HepG2 (cell line): ENCODE data around the gene GJC2. TPM values are rescaled to one million over a fixed set of nuclear protein-coding genes. Genes with fewer than 3 reads are reported as not detected.
A peak's percentile ranks its signal among the peaks of the same experiment; 100 is the strongest.

Experiments used
- AKAP8 ChIP-seq: sonication (generic); formaldehyde crosslinking; IDR thresholded peaks from 2 replicates; pipeline ENCODE4 v1.5.1; 2020; ENCODE audit warnings: mild to moderate bottlenecking, missing genetic modification reagents
- CBX1 ChIP-seq: IDR thresholded peaks from one replicate; pipeline ENCODE4 v1.6.1; 2016; ENCODE audit warnings: antibody characterized with exemption, low read depth
- EHMT2 ChIP-seq: fragments of 200-600 bp; sonication (generic); IDR thresholded peaks from 2 replicates; pipeline ENCODE4 v1.7.0; 2017; ENCODE audit warnings: antibody characterized with exemption, low read depth, low read length, borderline replicate concordance
- MAZ ChIP-seq, 2 experiments: sonication (generic) in 1 of 2; formaldehyde crosslinking in 1 of 2; IDR thresholded peaks; 2 replicates each; pipeline versions ENCODE4 v1.5.0 to v1.6.1; 2012 to 2020; ENCODE audit warnings: low read depth in 2 of 2, mild to moderate bottlenecking in 2 of 2, borderline replicate concordance in 1 of 2, improper control_type of control experiment in 1 of 2, low read length in 1 of 2, missing genetic modification reagents in 1 of 2, moderate library complexity in 1 of 2
- MEIS2 ChIP-seq: sonication (generic); formaldehyde crosslinking; IDR thresholded peaks from 2 replicates; pipeline ENCODE4 v1.9.0; 2021; ENCODE audit warnings: mild to moderate bottlenecking, missing genetic modification reagents
- PAX8 ChIP-seq: sonication (generic); formaldehyde crosslinking; IDR thresholded peaks from 2 replicates; pipeline ENCODE4 v1.8.0; 2022; ENCODE audit warnings: mild to moderate bottlenecking, missing genetic modification reagents, borderline replicate concordance
- PLRG1 ChIP-seq: fragments of 450-650 bp; conservative IDR thresholded peaks from 2 replicates; pipeline ENCODE4 v1.6.1; 2016
- RARA ChIP-seq: IDR thresholded peaks from 2 replicates; pipeline ENCODE4 v1.6.1; 2016; ENCODE audit warnings: missing genetic modification reagents, missing compliant biosample characterization
- TMF1 ChIP-seq: sonication (generic); formaldehyde crosslinking; IDR thresholded peaks from 2 replicates; pipeline ENCODE4 v1.8.1; 2022; ENCODE audit warnings: low read depth, missing genetic modification reagents
- YEATS2 ChIP-seq: sonication (generic); formaldehyde crosslinking; IDR thresholded peaks from 2 replicates; pipeline ENCODE4 v1.4.0; 2020; ENCODE audit warnings: missing genetic modification reagents, borderline replicate concordance
- ZBTB8A ChIP-seq: sonication (generic); formaldehyde crosslinking; IDR thresholded peaks from 2 replicates; pipeline ENCODE4 v1.4.0; 2020; ENCODE audit warnings: mild to moderate bottlenecking, low read depth, missing genetic modification reagents, borderline replicate concordance
- ZFP41 ChIP-seq: sonication (generic); formaldehyde crosslinking; IDR thresholded peaks from 2 replicates; pipeline ENCODE4 v1.4.0; 2020; ENCODE audit warnings: mild to moderate bottlenecking, missing genetic modification reagents, borderline replicate concordance
- ZNF354B ChIP-seq: sonication (generic); formaldehyde crosslinking; IDR thresholded peaks from 2 replicates; pipeline ENCODE4 v1.8.0; 2022; ENCODE audit warnings: mild to moderate bottlenecking, missing genetic modification reagents
- ZNF569 ChIP-seq: sonication (generic); formaldehyde crosslinking; IDR thresholded peaks from 2 replicates; pipeline ENCODE4 v1.5.0; 2020; ENCODE audit warnings: mild to moderate bottlenecking, missing genetic modification reagents, moderate library complexity, borderline replicate concordance
- ZNF83 ChIP-seq: sonication (generic); formaldehyde crosslinking; IDR thresholded peaks from 2 replicates; pipeline ENCODE4 v1.4.0; 2020; ENCODE audit warnings: missing genetic modification reagents, mild to moderate bottlenecking, borderline replicate concordance
- polyA plus RNA-seq, 8 experiments: library from polyadenylated mRNA; depleted of rRNA in 3 of 8; stranded (reverse) in 7 of 8; unstranded in 1 of 8; fragments of >200 nt; fragmentation: Illumina TruSeq in 4 of 8; extraction: Trizol in 4 of 8; gene quantifications; 2 replicates each; pipeline versions ENCODE4 v1.2.1 to v1.2.3, GENCODE V29; 2011 to 2016; ENCODE audit warnings: low read depth in 4 of 8, missing spikeins in 1 of 8, mixed read lengths in 1 of 8; ENCODE audit not compliant: insufficient read depth in 1 of 8
- total RNA-seq, 5 experiments: library from RNA; depleted of rRNA; stranded (reverse); fragments of >200 nt; fragmentation: Illumina TruSeq; extraction: Trizol; gene quantifications; 2 replicates each; pipeline ENCODE4 v1.2.3, GENCODE V29; 2016; ENCODE audit warnings: low read depth in 1 of 5
- TF ChIP-seq, protein P1 (sequence below): sonication (generic); formaldehyde crosslinking; IDR thresholded peaks from 2 replicates; pipeline ENCODE4 v1.5.0; 2020; ENCODE audit warnings: mild to moderate bottlenecking, missing genetic modification reagents, borderline replicate concordance
- TF ChIP-seq, protein P2 (sequence below): sonication (generic); formaldehyde crosslinking; IDR thresholded peaks from 2 replicates; pipeline ENCODE4 v1.4.0; 2020; ENCODE audit warnings: low read depth, missing genetic modification reagents

Gene GJC2
- total and polyA plus RNA-seq, 2 of the 13 experiments (the other 11 are each of a cell fraction or from before 2014, with no cell fraction given), result 1.6 to 3.8 TPM

DNA sequence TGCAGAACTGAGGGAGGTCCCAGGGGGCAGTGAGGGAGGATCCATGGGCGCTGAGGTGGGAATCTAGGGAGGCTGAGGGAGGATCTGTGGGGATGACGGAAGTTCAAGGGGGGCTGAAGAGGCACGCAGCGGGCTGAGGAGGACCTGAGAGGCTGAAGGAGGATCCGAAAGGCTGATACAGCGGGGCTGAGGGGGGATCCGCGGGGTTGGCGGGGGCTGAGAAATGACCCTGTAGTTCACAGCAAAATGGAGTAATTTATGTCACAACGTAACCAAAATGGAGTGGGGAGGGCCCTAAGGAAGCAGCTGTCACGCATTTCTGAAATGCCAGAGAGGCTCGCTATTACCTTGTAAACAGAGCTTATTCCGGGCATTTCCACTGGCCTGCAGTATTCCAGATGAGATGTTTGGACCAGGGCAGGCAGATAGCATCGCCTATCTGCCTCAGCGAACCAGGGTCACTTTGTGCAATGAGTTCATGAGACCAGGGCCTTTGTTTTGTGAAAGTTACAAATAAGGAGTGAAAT lies 39.7 kb upstream of the GJC2 start (continued):
- TF ChIP-seq, protein P1, sequence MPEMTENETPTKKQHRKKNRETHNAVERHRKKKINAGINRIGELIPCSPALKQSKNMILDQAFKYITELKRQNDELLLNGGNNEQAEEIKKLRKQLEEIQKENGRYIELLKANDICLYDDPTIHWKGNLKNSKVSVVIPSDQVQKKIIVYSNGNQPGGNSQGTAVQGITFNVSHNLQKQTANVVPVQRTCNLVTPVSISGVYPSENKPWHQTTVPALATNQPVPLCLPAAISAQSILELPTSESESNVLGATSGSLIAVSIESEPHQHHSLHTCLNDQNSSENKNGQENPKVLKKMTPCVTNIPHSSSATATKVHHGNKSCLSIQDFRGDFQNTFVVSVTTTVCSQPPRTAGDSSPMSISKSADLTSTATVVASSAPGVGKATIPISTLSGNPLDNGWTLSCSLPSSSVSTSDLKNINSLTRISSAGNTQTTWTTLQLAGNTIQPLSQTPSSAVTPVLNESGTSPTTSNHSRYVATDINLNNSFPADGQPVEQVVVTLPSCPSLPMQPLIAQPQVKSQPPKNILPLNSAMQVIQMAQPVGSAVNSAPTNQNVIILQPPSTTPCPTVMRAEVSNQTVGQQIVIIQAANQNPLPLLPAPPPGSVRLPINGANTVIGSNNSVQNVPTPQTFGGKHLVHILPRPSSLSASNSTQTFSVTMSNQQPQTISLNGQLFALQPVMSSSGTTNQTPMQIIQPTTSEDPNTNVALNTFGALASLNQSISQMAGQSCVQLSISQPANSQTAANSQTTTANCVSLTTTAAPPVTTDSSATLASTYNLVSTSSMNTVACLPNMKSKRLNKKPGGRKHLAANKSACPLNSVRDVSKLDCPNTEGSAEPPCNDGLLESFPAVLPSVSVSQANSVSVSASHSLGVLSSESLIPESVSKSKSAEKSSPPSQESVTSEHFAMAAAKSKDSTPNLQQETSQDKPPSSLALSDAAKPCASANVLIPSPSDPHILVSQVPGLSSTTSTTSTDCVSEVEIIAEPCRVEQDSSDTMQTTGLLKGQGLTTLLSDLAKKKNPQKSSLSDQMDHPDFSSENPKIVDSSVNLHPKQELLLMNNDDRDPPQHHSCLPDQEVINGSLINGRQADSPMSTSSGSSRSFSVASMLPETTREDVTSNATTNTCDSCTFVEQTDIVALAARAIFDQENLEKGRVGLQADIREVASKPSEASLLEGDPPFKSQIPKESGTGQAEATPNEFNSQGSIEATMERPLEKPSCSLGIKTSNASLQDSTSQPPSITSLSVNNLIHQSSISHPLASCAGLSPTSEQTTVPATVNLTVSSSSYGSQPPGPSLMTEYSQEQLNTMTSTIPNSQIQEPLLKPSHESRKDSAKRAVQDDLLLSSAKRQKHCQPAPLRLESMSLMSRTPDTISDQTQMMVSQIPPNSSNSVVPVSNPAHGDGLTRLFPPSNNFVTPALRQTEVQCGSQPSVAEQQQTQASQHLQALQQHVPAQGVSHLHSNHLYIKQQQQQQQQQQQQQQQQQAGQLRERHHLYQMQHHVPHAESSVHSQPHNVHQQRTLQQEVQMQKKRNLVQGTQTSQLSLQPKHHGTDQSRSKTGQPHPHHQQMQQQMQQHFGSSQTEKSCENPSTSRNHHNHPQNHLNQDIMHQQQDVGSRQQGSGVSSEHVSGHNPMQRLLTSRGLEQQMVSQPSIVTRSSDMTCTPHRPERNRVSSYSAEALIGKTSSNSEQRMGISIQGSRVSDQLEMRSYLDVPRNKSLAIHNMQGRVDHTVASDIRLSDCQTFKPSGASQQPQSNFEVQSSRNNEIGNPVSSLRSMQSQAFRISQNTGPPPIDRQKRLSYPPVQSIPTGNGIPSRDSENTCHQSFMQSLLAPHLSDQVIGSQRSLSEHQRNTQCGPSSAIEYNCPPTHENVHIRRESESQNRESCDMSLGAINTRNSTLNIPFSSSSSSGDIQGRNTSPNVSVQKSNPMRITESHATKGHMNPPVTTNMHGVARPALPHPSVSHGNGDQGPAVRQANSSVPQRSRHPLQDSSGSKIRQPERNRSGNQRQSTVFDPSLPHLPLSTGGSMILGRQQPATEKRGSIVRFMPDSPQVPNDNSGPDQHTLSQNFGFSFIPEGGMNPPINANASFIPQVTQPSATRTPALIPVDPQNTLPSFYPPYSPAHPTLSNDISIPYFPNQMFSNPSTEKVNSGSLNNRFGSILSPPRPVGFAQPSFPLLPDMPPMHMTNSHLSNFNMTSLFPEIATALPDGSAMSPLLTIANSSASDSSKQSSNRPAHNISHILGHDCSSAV (CRISPR knock-in tag), result no peak
- TF ChIP-seq YEATS2 (CRISPR knock-in tag) (no peak; the same call in 1 of the 2 replicates), MEIS2 (CRISPR knock-in tag) (0 out of 2 replicates have a peak, but pooled peaks have one; percentile 13), ZNF354B (no peak), TMF1 (CRISPR knock-in tag) (no peak), ZNF83 (CRISPR knock-in tag) (no peak), ZFP41 (CRISPR knock-in tag) (no peak), EHMT2 (no peak), ZNF569 (CRISPR knock-in tag) (no peak), PAX8 (CRISPR knock-in tag) (no peak), RARA (no peak; the same call in 1 of the 2 replicates), ZBTB8A (CRISPR knock-in tag) (no peak), MAZ (IDR thresholded peaks at IDR 0.05; ENCODE audit: borderline replicate concordance, low read depth, low read length) (0 out of 2 replicates have a peak, but pooled peaks have one; percentile 15), MAZ (CRISPR knock-in tag; IDR thresholded peaks at IDR 0.05; ENCODE audit: low read depth) (no peak), PLRG1 (no peak), AKAP8 (CRISPR knock-in tag) (no peak), CBX1 (no peak)
- TF ChIP-seq, protein P2, sequence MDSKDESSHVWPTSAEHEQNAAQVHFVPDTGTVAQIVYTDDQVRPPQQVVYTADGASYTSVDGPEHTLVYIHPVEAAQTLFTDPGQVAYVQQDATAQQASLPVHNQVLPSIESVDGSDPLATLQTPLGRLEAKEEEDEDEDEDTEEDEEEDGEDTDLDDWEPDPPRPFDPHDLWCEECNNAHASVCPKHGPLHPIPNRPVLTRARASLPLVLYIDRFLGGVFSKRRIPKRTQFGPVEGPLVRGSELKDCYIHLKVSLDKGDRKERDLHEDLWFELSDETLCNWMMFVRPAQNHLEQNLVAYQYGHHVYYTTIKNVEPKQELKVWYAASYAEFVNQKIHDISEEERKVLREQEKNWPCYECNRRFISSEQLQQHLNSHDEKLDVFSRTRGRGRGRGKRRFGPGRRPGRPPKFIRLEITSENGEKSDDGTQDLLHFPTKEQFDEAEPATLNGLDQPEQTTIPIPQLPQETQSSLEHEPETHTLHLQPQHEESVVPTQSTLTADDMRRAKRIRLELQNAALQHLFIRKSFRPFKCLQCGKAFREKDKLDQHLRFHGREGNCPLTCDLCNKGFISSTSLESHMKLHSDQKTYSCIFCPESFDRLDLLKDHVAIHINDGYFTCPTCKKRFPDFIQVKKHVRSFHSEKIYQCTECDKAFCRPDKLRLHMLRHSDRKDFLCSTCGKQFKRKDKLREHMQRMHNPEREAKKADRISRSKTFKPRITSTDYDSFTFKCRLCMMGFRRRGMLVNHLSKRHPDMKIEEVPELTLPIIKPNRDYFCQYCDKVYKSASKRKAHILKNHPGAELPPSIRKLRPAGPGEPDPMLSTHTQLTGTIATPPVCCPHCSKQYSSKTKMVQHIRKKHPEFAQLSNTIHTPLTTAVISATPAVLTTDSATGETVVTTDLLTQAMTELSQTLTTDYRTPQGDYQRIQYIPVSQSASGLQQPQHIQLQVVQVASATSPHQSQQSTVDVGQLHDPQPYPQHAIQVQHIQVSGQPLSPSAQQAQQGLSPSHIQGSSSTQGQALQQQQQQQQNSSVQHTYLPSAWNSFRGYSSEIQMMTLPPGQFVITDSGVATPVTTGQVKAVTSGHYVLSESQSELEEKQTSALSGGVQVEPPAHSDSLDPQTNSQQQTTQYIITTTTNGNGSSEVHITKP (CRISPR knock-in tag), result no peak; the same call in 1 of the 2 replicates
